ENCODE results near the gene LRRTM4.

DNA sequence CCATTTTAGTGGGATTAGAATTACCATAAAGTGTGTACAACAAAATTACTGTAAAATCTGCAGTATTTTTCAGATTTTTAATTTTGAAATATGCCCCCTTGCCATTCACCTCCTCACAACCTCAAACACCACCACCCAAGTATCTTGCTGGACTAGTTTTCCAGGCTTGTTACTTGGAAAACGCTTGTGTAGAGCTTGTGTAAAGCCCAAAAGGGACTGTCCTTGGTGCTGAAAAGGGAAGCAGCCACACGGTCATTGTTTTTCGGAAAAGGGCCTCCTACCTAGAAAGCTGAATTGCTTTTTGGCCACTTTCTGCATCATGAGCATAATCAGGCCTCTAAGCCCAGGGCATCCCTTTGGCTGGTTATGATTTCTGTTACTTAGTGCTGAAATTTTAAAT is 563.4 kb downstream of the LRRTM4 start:
- TF ChIP-seq, protein P1, sequence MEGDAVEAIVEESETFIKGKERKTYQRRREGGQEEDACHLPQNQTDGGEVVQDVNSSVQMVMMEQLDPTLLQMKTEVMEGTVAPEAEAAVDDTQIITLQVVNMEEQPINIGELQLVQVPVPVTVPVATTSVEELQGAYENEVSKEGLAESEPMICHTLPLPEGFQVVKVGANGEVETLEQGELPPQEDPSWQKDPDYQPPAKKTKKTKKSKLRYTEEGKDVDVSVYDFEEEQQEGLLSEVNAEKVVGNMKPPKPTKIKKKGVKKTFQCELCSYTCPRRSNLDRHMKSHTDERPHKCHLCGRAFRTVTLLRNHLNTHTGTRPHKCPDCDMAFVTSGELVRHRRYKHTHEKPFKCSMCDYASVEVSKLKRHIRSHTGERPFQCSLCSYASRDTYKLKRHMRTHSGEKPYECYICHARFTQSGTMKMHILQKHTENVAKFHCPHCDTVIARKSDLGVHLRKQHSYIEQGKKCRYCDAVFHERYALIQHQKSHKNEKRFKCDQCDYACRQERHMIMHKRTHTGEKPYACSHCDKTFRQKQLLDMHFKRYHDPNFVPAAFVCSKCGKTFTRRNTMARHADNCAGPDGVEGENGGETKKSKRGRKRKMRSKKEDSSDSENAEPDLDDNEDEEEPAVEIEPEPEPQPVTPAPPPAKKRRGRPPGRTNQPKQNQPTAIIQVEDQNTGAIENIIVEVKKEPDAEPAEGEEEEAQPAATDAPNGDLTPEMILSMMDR (IDR thresholded peaks at IDR 0.05), result no peak
- TF ChIP-seq POLR2AphosphoS5 (IDR thresholded peaks at IDR 0.05; ENCODE audit: low read depth, low read length) (no peak), TCF7L2 (IDR thresholded peaks at IDR 0.05; ENCODE audit: low read depth, low read length) (no peak), REST (IDR thresholded peaks at IDR 0.05; ENCODE audit: insufficient read depth in 1 of 2, low read depth in 2 of 2, low read length in 1 of 2) (peak; percentile 83)
